T-helper 17 cell (primary cell): ENCODE data around the gene USP22. TPM values are rescaled to one million over a fixed set of nuclear protein-coding genes. Genes with fewer than 3 reads are reported as not detected.
A peak's percentile ranks its signal among the peaks of the same experiment; 100 is the strongest.

ENCODE experiments used
- ATAC-seq: fragments of 150-1000 bp; cut with Tn5 transposase; 2 replicates; pipeline ENCODE4 v1.10.0; 2021; ENCODE audit warnings: mild to moderate bottlenecking, moderate library complexity
- DNase-seq, 3 donors: peaks; one replicate each; pipeline versions ENCODE4 v3.0.0 to v3.0.0-alpha.2; 2020 to 2021
- H3K9me3 ChIP-seq: one replicate; pipeline ENCODE4 v1.7.0; 2013; ENCODE audit warnings: low read length, mild to moderate bottlenecking; ENCODE audit not compliant: control insufficient read depth, poor library complexity, severe bottlenecking
- H3K27ac Mint-ChIP-seq: one replicate; pipeline ENCODE4 v1.8.0; 2022; ENCODE audit warnings: mild to moderate bottlenecking, moderate library complexity, mixed read lengths
- H3K27me3 Mint-ChIP-seq: one replicate; pipeline ENCODE4 v1.8.0; 2022; ENCODE audit warnings: mixed read lengths
- H3K36me3 Mint-ChIP-seq: one replicate; pipeline ENCODE4 v1.8.0; 2022; ENCODE audit warnings: low read depth, mixed read lengths
- H3K4me1 Mint-ChIP-seq: one replicate; pipeline ENCODE4 v1.8.0; 2022; ENCODE audit warnings: mild to moderate bottlenecking, mixed read lengths
- H3K4me3 Mint-ChIP-seq: one replicate; pipeline ENCODE4 v1.8.0; 2022; ENCODE audit warnings: mild to moderate bottlenecking, moderate library complexity, mixed read lengths
- total RNA-seq, 4 donors: library from RNA in 2 of 4; stranded (reverse) in 2 of 4; gene quantifications; one replicate each; pipeline ENCODE4 v1.2.3 and lab custom pipeline; 2022 to 2026

The USP22 gene
- total RNA-seq, 2 donors from 2014 or later = 158 to 177 TPM

DNA sequence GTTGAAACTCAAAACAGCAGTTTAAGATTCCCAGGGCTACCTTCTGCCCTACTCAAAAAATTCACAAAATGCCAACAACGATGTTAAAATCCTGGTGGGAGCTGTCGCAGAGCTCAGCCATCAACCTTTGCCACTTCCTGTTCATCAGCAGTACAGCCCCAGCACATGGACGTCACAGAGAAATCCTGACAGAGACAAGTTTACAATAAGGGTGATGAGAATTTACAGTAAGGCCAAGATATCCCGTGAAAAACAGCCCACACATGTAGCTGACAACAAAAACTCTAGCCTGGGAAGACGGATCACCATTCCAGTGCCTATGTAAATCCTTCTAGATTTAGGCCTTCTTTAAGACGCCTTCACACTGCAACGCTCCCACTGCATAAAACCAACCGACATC, 18.8 kb downstream of the USP22 start:
- Mint-ChIP-seq H3K4me3 (no peak overlapping the region), H3K27me3 (no peaks in the 10 kb centered on the region), H3K27ac (peak overlapping the region; percentile 62), H3K4me1 (peaks cover 45% of the 10 kb centered on the region), H3K36me3 (peaks cover 3% of the 10 kb centered on the region)
- ATAC-seq (peak; percentile 33), DNase-seq (no peak)
- H3K9me3 ChIP-seq = no peaks in the 10 kb centered on the region

DNA sequence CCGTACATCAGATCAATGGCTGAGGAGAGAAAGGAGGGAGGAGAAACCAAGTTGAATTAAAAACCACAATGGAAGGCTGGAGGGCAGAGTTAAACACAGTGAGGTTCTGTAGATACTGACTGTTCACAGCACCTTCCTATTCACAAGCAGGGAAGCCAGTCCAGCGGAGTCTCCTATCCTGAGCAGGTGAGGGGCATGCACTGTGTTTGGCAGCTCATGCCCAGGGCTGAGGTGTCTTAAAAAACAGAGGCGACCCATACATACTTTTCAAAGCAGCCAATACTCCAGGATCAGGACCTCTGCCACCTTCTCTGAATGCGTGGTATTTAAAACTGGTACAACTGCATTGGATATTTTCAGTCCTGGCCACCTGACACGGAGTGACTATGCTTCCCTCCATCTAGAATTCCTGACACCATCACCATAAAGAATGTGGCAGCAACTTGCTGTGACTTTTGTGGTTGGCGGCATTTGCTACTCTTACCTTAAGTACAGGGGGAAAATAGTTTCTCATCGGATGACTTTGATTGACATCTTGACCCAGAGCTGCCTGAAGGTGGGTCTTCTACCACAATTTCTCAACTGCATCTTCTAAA, 21.5 kb downstream of the USP22 start:
- Mint-ChIP-seq H3K27me3 (no peaks in the 10 kb centered on the region), H3K36me3 (peaks cover 3% of the 10 kb centered on the region), H3K4me3 (no peak overlapping the region), H3K4me1 (peaks cover 42% of the 10 kb centered on the region), H3K27ac (no peak overlapping the region)
- DNase-seq (no peak), ATAC-seq (no peak)
- no peaks in the 10 kb centered on the region for H3K9me3 ChIP-seq

DNA sequence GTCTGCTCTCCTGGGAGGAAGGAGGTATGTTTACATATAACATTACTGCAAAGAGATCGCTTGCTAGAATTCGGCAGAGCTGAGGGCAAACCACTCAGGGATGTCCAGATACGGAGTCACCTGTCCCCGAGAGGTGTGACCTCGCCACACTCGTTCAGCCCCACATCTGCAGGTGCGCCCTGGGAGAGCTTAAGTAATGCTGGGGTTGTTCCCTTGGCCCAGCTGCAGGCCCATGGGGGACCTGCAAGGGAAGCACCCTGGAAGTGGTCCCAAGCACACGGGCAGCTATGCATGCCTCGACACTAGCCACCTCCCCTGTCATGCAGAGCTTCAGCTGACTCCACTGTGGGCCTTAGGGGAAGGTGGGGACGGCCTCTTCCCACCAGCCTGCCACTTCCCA, 22.2 kb downstream of the USP22 start:
- DNase-seq = no peak
- Mint-ChIP-seq H3K4me3 (no peak overlapping the region), H3K27ac (peak overlapping the region; percentile 67), H3K36me3 (peaks cover 3% of the 10 kb centered on the region), H3K4me1 (peaks cover 39% of the 10 kb centered on the region), H3K27me3 (no peaks in the 10 kb centered on the region)
- H3K9me3 ChIP-seq = no peaks in the 10 kb centered on the region
- no peak for ATAC-seq

DNA sequence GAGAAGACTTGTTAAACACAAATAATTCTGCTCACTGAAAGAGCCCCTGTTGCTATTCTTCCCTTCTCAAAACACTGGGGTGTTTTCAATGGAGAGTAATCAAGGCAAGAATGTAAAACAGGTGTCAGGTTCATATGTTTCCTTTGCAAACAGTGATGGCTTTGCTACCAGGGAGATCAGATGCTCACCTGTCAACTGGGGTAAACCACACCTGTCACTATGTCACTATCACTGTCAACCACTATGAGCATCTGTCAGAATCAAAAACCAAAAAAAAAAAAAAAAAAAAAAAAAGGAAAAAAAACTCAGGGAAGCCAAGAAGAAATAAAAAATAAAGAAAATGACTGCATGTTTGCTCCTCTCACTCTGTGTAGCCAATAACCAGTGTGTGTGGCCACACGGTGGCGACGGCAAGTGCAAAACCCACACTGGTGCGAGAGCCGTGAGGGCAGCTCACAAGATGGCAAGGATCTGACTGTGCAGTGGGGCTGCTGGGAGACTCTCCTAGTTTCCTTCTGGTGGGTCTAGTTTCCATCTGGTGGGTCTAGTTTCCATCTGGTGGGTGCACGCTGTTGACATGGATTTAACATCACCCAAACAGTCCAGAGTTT, 22.7 kb downstream of the USP22 start:
- ATAC-seq (peak; percentile 75), DNase-seq (peak in 2 of 3 donors; percentile 21 to 26)
- Mint-ChIP-seq H3K27me3 (no peaks in the 10 kb centered on the region), H3K36me3 (no peaks in the 10 kb centered on the region), H3K4me1 (peaks cover 35% of the 10 kb centered on the region), H3K27ac (peak overlapping the region; percentile 67), H3K4me3 (no peak overlapping the region)
- no peaks in the 10 kb centered on the region for H3K9me3 ChIP-seq

DNA sequence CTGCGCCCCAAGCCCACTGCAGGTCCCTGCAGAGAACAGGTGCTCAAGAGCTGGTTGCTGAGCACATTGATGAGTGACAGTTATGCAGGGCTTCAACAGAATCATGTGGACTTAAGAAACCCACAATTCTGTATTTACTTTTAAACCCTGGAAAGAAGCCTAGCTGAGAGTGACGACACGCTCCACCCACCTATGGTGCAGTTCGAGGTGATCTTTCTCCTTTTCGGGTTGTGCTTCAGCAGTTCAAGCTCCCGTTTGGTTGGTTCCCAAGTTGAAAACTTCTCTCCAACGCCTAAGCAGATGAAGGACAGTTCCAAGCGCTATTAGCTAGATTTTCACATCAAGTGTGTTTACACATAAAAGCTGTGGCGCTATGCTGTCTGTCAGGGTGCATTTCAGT, 23.9 kb downstream of the USP22 start:
- Mint-ChIP-seq H3K27ac (no peak overlapping the region), H3K4me3 (no peak overlapping the region), H3K4me1 (peaks cover 23% of the 10 kb centered on the region), H3K36me3 (peaks cover 2% of the 10 kb centered on the region), H3K27me3 (no peaks in the 10 kb centered on the region)
- DNase-seq (no peak), ATAC-seq (no peak)
- no peaks in the 10 kb centered on the region for H3K9me3 ChIP-seq

DNA sequence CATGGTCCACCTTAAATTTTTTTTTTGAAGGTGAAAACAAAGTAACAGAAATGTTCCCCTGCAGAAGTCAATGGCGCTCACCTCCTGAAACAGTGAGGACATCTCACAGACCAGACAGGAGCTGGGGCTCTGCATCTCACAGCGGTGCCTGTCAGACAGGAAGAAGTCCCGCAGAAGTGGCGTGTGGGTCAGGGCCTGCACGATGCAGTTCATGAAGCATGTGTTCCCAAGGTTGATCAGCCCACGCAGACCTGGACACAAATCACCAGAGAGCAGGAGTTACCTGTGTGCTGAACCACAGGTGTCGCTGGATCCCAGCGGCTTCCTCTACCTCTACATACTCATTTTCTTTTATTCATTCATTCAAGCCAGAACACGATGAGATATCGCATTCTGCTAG, 24.9 kb downstream of the USP22 start:
- Mint-ChIP-seq H3K36me3 (peaks cover 2% of the 10 kb centered on the region), H3K27ac (no peak overlapping the region), H3K4me3 (no peak overlapping the region), H3K27me3 (no peaks in the 10 kb centered on the region), H3K4me1 (peaks cover 21% of the 10 kb centered on the region)
- H3K9me3 ChIP-seq = no peaks in the 10 kb centered on the region
- no peak for DNase-seq
- ATAC-seq = no peak

DNA sequence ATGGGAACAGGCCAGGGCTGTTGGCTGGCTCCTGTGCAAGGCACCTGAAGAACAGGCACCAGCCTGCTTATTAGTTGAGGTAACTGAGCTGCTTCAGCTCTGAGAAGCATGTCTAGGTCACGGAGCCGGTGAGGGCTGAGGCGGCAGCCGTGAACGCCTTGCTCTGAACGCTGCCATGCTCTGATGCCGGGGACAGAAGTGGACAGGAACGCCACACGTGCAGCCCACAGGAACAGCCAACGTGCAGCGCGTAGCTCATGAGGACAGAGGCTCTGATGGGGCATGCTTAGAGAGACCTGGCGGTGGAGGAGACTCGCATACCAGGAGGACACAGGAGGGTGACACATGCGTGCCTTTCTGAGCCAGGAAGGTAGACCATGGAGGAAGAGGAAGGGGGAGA, 25.6 kb downstream of the USP22 start:
- H3K27ac Mint-ChIP-seq = no peak overlapping the region
- DNase-seq (no peak), ATAC-seq (no peak)
- H3K4me1 Mint-ChIP-seq = peaks cover 18% of the 10 kb centered on the region
- peaks cover 2% of the 10 kb centered on the region for H3K36me3 Mint-ChIP-seq
- no peaks in the 10 kb centered on the region for H3K9me3 ChIP-seq
- no peak overlapping the region for H3K4me3 Mint-ChIP-seq
- no peaks in the 10 kb centered on the region for H3K27me3 Mint-ChIP-seq

DNA sequence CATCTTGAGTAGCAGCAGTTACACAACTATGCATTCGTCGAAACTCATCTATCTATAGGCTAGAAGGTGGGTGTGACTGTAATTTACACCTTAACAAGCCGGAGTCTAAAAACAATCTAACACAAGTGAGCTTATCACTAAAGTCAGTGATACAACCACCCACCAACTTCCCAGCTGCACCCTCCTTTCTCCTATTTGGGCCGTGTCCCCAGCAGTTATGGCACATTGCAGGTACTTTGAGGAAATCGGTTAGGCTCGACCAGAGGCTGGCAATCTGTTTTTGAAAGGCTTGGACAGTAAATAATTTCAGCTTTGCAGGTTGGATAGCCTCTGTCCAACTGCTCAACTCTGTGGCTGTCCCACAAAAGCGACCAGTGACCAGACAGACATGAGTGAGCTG, 26.0 kb downstream of the USP22 start:
- H3K27ac Mint-ChIP-seq = no peak overlapping the region

DNA sequence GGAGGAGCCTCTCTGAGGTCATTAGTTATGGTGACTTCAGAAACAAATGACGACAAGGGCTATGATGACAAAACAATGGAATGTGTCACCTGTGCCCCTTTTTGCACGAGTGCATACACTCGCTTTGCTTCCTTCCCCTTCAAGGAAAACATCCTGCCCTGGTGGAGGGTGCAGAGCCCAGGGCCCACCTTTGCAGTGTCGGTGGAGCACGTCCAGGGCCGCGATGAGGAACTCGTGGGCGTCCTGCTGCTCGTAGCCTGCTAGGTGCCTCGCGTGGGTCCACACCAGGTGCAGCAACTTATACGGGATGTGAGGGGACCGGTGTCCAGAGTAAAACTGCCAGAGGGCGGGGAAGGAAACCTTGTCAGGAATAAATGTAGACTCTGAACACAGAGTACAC, 27.2 kb downstream of the USP22 start:
- Mint-ChIP-seq H3K27ac (no peak overlapping the region), H3K27me3 (no peaks in the 10 kb centered on the region), H3K4me1 (peaks cover 17% of the 10 kb centered on the region), H3K36me3 (peaks cover 4% of the 10 kb centered on the region), H3K4me3 (no peak overlapping the region)
- ATAC-seq (no peak), DNase-seq (no peak)
- H3K9me3 ChIP-seq = no peaks in the 10 kb centered on the region

More for the DNA sequence above, 26.0 kb downstream of the USP22 start:
- no peak for ATAC-seq
- H3K4me1 Mint-ChIP-seq = peaks cover 18% of the 10 kb centered on the region
- no peaks in the 10 kb centered on the region for H3K9me3 ChIP-seq
- H3K36me3 Mint-ChIP-seq = peaks cover 2% of the 10 kb centered on the region
- DNase-seq = no peak
- H3K4me3 Mint-ChIP-seq = no peak overlapping the region
- H3K27me3 Mint-ChIP-seq = no peaks in the 10 kb centered on the region

DNA sequence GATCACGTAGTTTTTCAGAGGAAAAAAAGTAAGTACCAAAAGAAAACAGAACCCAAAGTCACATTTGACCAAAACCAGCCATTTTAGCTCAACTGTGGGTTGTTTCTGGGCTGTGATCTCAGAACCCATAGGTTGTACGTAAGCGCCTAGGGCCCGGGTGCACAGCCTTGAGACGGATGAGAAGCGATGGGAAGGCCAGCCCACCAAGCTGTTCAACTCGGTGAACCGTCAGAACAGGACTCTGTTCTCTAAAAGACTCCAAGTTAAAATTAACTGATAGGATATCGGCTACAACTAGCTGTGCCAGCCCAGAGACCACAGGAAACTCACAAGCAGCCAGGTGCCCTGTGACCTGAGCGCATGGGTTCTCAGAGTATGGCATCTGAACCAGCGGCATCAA, 28.3 kb downstream of the USP22 start:
- Mint-ChIP-seq H3K27me3 (no peaks in the 10 kb centered on the region), H3K4me1 (peaks cover 10% of the 10 kb centered on the region), H3K36me3 (peaks cover 4% of the 10 kb centered on the region), H3K27ac (no peak overlapping the region), H3K4me3 (no peak overlapping the region)
- H3K9me3 ChIP-seq = no peaks in the 10 kb centered on the region
- ATAC-seq (no peak), DNase-seq (no peak)

DNA sequence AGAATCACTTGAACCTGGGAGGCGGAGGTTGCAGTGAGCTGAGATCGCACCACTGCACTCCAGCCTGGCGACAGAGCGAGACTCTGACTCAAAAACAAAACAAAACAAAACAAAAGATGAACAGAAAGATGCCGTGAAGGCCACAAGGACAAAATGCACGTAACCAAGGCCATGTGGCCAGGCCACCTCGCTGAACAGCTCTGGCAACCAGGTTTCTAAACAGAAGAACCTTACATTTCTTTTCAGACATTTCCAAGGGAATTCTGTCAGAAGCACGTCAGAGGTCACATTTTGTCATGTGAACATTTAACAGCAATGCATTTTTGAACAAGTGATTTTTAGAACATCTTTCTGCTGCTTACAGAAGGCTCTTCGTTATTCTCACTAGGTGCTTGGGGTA, 28.8 kb downstream of the USP22 start:
- H3K27me3 Mint-ChIP-seq = no peaks in the 10 kb centered on the region
- no peak overlapping the region for H3K27ac Mint-ChIP-seq
- ATAC-seq = no peak
- peaks cover 10% of the 10 kb centered on the region for H3K4me1 Mint-ChIP-seq
- no peaks in the 10 kb centered on the region for H3K9me3 ChIP-seq
- peaks cover 4% of the 10 kb centered on the region for H3K36me3 Mint-ChIP-seq
- no peak for DNase-seq
- H3K4me3 Mint-ChIP-seq = no peak overlapping the region

DNA sequence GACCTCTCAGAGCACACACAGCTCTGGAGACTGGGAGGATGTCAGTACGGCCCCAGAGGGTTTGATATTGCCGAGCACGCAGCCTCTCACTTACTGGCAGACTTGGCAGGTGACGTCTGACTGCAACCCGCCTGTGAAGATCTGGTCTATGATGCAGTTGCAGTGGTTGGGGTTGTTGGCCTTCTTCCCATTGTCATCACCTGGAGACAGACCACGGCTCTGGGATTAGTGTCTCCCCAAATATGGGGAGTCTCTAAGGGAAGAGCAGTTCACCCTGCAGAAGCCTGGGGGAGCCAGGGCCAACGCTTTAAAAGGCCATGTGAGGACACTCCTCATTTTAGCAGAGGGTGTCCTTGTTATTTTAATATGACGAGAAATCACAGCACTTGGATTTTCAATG, 30.1 kb downstream of the USP22 start:
- ATAC-seq (no peak), DNase-seq (no peak)
- Mint-ChIP-seq H3K27me3 (no peaks in the 10 kb centered on the region), H3K36me3 (peaks cover 4% of the 10 kb centered on the region), H3K4me1 (peaks cover 10% of the 10 kb centered on the region), H3K27ac (no peak overlapping the region), H3K4me3 (no peak overlapping the region)
- H3K9me3 ChIP-seq = no peaks in the 10 kb centered on the region

DNA sequence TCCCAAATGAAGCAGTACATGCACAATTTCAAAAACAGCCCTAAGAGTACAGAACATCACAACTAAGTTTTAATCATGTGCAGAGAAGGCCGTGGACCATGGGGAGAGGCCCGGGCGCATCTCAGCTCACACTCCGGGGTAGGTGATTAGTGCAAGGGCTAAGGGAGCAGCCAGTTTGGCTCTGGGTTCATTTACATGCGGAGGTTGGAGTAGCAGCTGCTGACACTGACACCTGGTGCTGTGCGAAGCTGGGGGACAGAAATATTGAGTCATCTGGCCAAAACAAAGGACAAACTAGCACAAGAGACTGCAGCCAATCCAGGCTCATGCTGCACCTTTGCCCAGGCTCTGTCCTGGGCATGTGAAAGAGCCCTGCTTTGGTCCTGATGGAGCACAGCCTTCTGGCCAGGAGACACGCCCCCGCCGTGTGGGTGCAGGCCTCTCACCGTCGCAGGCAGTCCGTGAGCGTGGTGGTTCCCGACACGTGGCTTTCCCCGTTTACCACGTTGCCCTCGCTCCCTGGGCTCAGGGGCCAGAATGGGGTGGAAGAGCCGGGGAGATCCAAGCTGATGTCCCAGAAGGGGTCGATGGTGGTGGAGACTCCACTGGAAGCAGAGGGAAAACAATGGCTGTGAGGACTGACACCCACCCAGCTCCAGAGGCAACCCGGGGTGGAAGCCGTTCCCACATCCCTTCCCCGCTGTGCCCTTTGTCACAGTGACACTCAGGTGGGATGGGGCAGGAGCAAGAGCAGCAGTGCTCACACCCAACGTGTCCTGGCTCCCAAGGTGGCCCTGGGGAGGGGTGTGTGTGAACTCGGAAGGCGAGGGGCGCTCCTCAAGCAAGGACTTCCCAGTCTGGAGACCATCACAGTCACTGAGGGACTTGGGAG, 31.9 kb downstream of the USP22 start:
- Mint-ChIP-seq H3K27ac (peak overlapping the region; percentile 24), H3K36me3 (peaks cover 7% of the 10 kb centered on the region)
- ATAC-seq = no peak

More for the DNA sequence above, 31.9 kb downstream of the USP22 start:
- no peaks in the 10 kb centered on the region for H3K9me3 ChIP-seq
- DNase-seq = no peak
- Mint-ChIP-seq H3K27me3 (no peaks in the 10 kb centered on the region), H3K4me1 (peaks cover 3% of the 10 kb centered on the region), H3K4me3 (no peak overlapping the region)
